Activated T-cell treated with anti-CD3 and anti-CD28 coated beads for 4 hours (primary cell): ENCODE data around the gene OXTR.
"Not testable (repeated sequence)": the region's sequence is repeated elsewhere in the genome, so short reads cannot be mapped to it uniquely, and the experiment has no call there.

Experiments used
- DNase-seq: peaks from one replicate; pipeline ENCODE4 v3.0.0-alpha.2; 2020

Gene OXTR

DNA sequence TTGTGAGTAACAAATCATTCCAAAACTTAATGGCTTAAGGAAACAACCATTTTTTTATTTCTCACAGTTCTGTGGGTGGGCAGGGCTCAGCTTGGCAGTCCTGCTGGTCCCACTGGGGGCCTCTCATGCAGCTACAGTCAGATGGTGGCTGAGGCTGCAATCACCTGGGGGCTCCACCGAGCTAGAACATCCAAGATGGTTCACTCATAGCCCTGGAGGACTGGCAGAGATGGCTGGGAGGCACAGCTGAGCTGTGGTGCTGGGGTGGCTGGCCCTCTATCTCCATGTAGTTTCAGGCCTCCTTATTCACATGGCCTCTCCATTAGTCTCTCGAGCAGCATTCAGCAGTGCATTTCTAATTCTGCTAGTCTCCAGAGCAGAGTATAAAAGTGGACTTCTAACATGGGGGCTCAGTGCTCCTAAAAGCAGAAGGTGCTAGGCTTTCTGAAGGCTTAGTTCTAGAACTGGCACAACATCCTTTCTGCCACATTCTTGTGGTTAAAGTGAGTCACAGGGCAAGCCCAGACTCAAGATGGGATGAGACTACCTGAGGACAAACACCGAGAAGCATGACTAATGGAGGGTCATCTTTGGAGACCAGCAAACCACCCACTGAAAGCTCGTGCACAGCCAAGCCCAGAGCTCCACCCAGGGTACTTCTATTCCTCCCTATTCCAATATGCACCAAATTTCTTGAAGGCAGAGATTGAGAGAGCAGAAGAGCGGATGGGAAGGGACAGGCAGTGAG is 29.5 kb downstream of the OXTR start:
- DNase-seq: no peak

DNA sequence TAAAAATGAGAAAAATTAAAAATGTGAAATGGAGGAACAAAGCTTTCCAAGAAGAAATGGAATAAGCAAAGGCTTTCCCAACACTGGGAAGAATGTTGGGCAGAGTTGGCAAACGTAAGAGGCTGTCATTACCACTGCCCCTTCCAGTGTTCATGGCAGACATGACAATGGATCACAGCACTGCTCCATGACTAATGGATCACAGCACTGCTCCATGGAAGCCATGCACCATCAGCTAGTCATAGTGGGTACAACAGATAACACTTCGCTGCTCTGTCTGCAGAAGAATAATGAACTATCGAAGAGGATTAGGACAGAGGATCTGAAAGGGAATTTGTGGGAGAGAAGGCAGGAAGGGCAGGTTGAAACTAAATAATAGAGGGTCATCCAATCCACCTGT is 30.8 kb downstream of the OXTR start:
- DNase-seq: no peak

- DNase-seq: no peak
These were observed 31.6 kb downstream of the OXTR start for GRCh38 chr3:8737823-8738222.

DNA sequence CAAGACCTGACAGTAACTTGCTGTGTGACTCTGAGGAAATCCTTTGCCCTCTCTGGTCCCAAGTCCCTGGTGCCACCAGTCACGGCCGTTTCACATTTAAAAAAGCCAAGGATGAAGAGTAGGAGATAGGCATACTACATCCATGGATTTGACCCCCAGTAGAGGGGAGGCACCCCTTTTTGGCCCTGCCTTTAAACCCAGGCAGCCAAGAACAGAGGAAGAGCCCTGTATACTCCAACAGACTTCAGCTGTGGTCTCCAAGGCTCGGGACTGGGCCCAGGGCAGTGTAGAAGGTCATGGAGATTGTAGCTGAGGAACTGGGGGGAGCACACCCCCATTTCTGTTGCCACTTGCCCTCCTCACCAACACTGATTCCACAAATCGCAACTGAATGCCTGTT is 32.1 kb downstream of the OXTR start:
- no peak for DNase-seq

DNA sequence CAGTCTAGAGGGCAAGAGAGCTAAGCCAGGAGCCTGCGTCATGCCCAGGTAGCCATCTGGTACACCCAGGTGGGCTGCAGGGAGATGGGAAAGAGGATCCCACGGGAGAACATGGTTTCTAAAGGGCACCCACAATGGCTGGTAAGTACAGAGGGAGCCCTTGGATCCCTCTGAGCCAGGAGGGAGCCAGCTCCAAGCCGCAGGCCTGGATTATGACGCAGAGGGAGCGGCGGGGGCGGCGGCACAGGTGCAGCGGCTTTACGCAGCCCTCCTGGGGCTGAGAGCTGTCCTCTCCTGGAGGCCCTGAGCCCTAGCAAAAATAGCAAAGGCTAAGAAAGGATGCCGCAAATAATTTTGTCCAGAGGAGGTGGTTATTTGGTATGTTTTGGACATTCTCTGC is 33.0 kb downstream of the OXTR start:
- DNase-seq: no peak

GRCh38 chr3:8734908-8735307 is 34.5 kb downstream of the OXTR start:
- DNase-seq: no peak

DNA sequence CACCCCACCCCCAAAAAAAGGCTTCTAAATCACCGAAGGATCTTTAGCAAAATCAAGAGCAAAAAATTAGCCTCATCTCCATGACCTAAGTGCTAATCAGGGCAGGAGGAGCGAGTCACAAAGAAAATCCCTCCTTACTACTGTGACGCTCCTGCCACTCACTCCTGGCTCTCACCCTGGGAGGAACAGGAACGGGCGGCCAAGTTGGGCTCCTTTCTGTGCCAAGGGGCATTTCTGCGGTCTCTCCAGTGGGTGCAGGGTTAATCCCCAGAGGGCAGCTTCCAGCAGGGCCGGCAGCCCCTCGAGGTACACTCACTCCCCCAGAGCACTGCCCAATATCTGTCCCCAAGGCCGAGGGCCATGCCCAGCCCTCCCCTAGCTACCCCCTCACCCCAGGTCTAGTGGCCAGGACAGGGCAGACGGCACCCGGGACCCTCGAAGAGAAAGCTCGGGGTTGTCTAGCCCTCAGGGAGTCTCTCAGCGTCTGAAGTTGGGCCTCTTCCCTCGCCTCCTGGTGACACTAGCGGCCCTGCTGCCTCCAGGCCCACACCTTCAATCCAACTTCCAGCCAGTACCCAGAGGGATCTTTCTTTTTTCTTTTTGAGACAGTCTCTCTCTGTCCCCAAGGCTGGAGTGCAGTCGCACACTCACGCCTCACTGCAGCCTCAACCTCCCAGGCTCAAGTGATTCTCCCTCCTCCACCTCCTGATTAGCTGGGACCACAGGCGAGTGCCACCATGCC is 35.1 kb downstream of the OXTR start:
- DNase-seq: no peak

DNA sequence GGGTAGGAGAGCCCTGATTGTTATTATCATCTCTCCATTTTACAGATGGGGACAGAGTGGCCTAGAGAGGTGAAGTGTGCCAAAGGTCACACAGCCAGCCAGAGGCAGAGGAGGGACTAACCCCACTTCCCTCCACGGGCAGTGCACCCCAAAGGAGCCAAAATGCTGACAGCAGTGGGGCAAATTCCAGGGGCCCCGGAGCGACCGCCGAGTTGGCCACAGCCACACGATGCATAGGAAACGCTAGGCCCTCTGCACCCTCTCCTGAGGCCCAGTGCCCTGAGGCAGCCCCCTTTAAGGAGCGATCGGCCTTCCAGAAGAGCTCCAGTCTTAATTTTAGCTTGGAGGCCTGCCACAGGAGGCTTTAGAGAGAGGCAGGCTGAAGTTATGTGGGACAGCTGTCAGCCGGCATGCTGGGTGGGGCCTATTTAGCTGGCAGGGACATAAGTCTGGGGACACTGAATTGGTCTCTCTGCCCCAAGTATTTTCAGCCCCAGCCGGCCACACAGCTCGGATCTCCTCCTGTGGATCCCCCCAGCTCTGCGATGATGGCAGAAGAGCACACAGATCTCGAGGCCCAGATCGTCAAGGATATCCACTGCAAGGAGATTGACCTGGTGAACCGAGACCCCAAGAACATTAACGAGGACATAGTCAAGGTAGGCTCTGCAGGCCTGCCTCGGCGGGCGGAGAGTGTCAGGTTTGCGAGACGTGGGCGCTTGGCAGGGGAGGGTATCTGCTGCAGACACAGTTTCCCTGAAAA is 35.9 kb downstream of the OXTR start, which contains the start of gene CAV3:
Gene CAV3 (plus strand): TSS at position 471 of the 763 bp plus-strand sequence. CDS start 75 bp downstream, at position 546.
- no peak for DNase-seq

- DNase-seq: no peak
These were observed 37.0 kb downstream of the OXTR start for GRCh38 chr3:8732413-8732812.

- DNase-seq: no peak
These were observed 38.8 kb downstream of the OXTR start for GRCh38 chr3:8730656-8731055.

- DNase-seq: no peak
These were observed 39.9 kb downstream of the OXTR start for GRCh38 chr3:8729479-8729878.

GRCh38 chr3:8727605-8728512 is 41.6 kb downstream of the OXTR start:
- no peak for DNase-seq

- no peak for DNase-seq
These were observed 45.2 kb downstream of the OXTR start for GRCh38 chr3:8724108-8724752.

- no peak for DNase-seq
These were observed 45.8 kb downstream of the OXTR start for GRCh38 chr3:8723612-8724011.

DNA sequence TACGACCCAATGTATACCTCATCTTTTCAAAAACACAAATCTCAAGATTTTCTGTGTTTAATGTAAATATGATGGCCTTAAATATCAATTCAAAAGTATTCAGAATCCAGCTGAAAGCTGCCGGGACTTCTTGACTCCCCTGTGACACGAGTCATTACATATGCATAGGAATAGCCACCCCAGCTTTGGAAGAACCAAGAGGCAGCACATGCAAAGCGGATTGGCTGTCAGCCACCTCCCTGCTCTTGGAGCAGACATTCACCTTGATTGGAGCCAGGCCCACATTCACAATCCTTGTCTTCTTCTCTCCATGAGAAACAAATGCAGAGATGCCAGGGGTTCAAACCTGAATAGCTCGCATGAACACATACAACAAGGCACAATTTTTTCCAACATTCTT is 46.6 kb downstream of the OXTR start:
- DNase-seq: no peak

- DNase-seq: not testable (repeated sequence)
These were observed 53.7 kb downstream of the OXTR start for GRCh38 chr3:8715757-8716156.

- no peak for DNase-seq
These were observed 55.3 kb downstream of the OXTR start for GRCh38 chr3:8713901-8714759.

DNA sequence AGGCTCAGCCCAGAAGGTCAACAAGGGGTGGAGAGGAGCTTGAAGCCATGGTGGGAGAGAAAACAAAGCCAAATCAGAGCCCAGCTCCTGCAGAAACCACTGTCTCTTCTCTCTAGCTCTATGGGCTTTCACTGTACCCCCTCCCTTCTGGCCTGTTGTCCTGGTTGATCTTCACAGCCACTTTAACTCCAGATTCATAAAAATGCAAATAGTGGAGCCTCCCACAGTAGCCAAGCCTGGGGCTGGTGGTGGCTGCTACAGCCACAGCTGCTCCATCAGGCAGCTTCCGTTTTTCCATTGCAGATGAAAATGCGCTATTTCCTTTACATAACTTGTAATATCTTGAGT is 56.5 kb downstream of the OXTR start:
- no peak for DNase-seq

DNA sequence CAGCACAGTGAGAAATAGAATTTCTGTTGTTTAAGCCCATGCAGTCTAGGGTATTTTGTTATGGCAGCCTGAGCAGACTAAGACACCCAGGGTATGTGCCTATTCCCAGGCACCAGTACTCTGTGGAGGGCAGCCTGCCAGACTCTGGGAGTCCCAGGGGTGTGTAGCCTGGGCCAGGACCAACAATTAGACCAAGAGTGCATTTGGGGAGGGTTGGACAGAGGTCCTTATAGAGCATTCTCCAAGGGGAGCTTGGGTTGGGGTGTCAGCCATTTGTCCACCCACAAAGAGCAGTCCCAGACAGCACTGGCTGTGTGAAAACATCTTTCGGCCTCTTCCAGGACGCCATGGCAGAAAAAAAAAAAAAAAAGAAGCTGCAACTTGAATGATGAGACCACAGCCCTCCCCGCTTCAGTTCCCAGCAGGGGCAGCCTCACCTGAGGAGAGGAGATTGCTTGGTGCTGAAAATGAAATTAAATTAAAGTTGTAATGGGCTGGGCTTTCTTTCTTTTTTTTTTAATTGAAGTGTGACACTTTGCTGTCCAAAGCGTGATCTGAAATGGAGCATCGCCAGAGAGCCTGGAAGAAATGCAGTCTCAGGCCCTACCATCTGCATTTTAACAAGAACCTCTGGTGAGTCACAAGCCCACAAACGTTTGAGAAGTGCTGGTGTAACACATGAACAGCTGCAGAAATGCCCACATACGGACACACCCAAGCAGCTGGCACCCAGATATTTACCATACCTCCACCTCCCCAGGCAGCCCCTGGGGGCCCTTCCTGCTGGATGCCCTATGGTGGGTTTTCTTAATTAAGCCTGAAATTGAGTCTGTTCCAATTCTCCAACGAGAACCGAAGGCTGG is 57.1 kb downstream of the OXTR start:
- DNase-seq: no peak
